Astrocyte (in vitro differentiated cells and primary cell): ENCODE measurements around the gene MT1M. TPM values are rescaled to one million over a fixed set of nuclear protein-coding genes. Genes with fewer than 3 reads are reported as not detected.
A peak's percentile ranks its signal among the peaks of the same experiment; 100 is the strongest.

Source experiments
- DNase-seq: peaks from one replicate; pipeline ENCODE4 v3.0.0-alpha.2; 2010; ENCODE audit warnings: low read depth
- FAIRE-seq: peaks from 2 replicates; lab custom pipeline; 2011; peaks lifted over from hg19 to GRCh38; lab: Jason Lieb, UNC
- H2AFZ ChIP-seq: 2 replicates; pipeline ENCODE4 v1.6.0; 2012; ENCODE audit warnings: low read depth, low read length, inconsistent platforms
- H3K27ac ChIP-seq: 2 replicates; pipeline ENCODE4 v1.5.1; 2011; ENCODE audit warnings: low read depth, low read length, inconsistent platforms
- H3K27me3 ChIP-seq: 2 replicates; pipeline ENCODE4 v1.6.0; 2011; ENCODE audit warnings: low read length, inconsistent platforms; ENCODE audit not compliant: insufficient read depth
- H3K36me3 ChIP-seq: 2 replicates; pipeline ENCODE4 v1.5.1; 2011; ENCODE audit warnings: low read length, inconsistent platforms; ENCODE audit not compliant: insufficient read depth
- H3K4me1 ChIP-seq: 2 replicates; pipeline ENCODE4 v1.5.1; 2011; ENCODE audit warnings: low read length, inconsistent platforms; ENCODE audit not compliant: insufficient read depth
- H3K4me2 ChIP-seq: 2 replicates; pipeline ENCODE4 v1.6.0; 2012; ENCODE audit warnings: low read length, inconsistent platforms
- H3K4me3 ChIP-seq: 2 replicates; pipeline ENCODE4 v1.5.1; 2011; ENCODE audit warnings: low read depth, mild to moderate bottlenecking, low read length, inconsistent platforms; ENCODE audit not compliant: insufficient read depth
- H3K79me2 ChIP-seq: 2 replicates; pipeline ENCODE4 v1.6.0; 2012; ENCODE audit warnings: mild to moderate bottlenecking, low read length, inconsistent platforms; ENCODE audit not compliant: insufficient read depth
- H3K9ac ChIP-seq: 2 replicates; pipeline ENCODE4 v1.6.0; 2012; ENCODE audit warnings: mild to moderate bottlenecking, low read length, inconsistent platforms
- H3K9me3 ChIP-seq: 2 replicates; pipeline ENCODE4 v1.5.1; 2012; ENCODE audit warnings: low read depth, mild to moderate bottlenecking, low read length, inconsistent platforms; ENCODE audit not compliant: insufficient read depth
- H4K20me1 ChIP-seq: 2 replicates; pipeline ENCODE4 v1.6.0; 2012; ENCODE audit warnings: low read length, inconsistent platforms; ENCODE audit not compliant: insufficient read depth
- H3K27ac Mint-ChIP-seq: one replicate; pipeline ENCODE4 v1.8.0; 2021; ENCODE audit warnings: mild to moderate bottlenecking, mixed read lengths; ENCODE audit not compliant: unreplicated experiment
- H3K27me3 Mint-ChIP-seq: one replicate; pipeline ENCODE4 v1.8.0; 2021; ENCODE audit warnings: low read depth, mixed read lengths; ENCODE audit not compliant: unreplicated experiment
- H3K36me3 Mint-ChIP-seq: one replicate; pipeline ENCODE4 v1.8.0; 2021; ENCODE audit warnings: low read depth, mixed read lengths; ENCODE audit not compliant: unreplicated experiment
- H3K4me1 Mint-ChIP-seq: one replicate; pipeline ENCODE4 v1.8.0; 2021; ENCODE audit warnings: low read depth, mixed read lengths; ENCODE audit not compliant: unreplicated experiment
- H3K4me3 Mint-ChIP-seq: one replicate; pipeline ENCODE4 v1.8.0; 2021; ENCODE audit warnings: mild to moderate bottlenecking, moderate library complexity, mixed read lengths; ENCODE audit not compliant: unreplicated experiment
- H3K9me3 Mint-ChIP-seq: one replicate; pipeline ENCODE4 v1.8.0; 2021; ENCODE audit warnings: mild to moderate bottlenecking, mixed read lengths; ENCODE audit not compliant: unreplicated experiment
- CTCF ChIP-seq: IDR thresholded peaks from 2 replicates; pipeline ENCODE4 v1.5.1; 2011; ENCODE audit warnings: low read depth, mild to moderate bottlenecking, inconsistent platforms, low read length, moderate library complexity; ENCODE audit not compliant: insufficient read depth
- EZH2 ChIP-seq: IDR thresholded peaks from 2 replicates; pipeline ENCODE4 v1.6.1; 2012; ENCODE audit warnings: mild to moderate bottlenecking, low read length, inconsistent platforms; ENCODE audit not compliant: insufficient read depth
- total RNA-seq: library from RNA; stranded (reverse); gene quantifications from 2 replicates; pipeline ENCODE4 v1.2.1, GENCODE V29; 2021

The MT1M gene
- total RNA-seq, 1 donor from 2014 or later, result not detected

GRCh38 chr16:56679818-56680217 is 47.4 kb downstream of the MT1M start:
- H3K4me1 ChIP-seq, result peaks cover 20% of the 10 kb centered on the region
- H3K27ac ChIP-seq, result no peak overlapping the region
- Mint-ChIP-seq H3K4me1 (peaks cover 3% of the 10 kb centered on the region), H3K27me3 (peaks cover 66% of the 10 kb centered on the region), H3K4me3 (no peak overlapping the region), H3K36me3 (no peaks in the 10 kb centered on the region), H3K9me3 (peaks cover 1% of the 10 kb centered on the region), H3K27ac (no peak overlapping the region)
- H3K79me2 ChIP-seq, result no peaks in the 10 kb centered on the region
- no peak overlapping the region for H3K4me2 ChIP-seq
- H3K4me3 ChIP-seq, result no peak overlapping the region
- DNase-seq, result no peak
- no peaks in the 10 kb centered on the region for H3K9me3 ChIP-seq
- H3K27me3 ChIP-seq, result peaks cover 21% of the 10 kb centered on the region
- no peaks in the 10 kb centered on the region for H3K36me3 ChIP-seq
- H4K20me1 ChIP-seq, result no peaks in the 10 kb centered on the region
- no peak overlapping the region for H3K9ac ChIP-seq
- no peak overlapping the region for H2AFZ ChIP-seq
- no peak for TF ChIP-seq CTCF
- no peak for TF ChIP-seq EZH2
- no peak for FAIRE-seq

DNA sequence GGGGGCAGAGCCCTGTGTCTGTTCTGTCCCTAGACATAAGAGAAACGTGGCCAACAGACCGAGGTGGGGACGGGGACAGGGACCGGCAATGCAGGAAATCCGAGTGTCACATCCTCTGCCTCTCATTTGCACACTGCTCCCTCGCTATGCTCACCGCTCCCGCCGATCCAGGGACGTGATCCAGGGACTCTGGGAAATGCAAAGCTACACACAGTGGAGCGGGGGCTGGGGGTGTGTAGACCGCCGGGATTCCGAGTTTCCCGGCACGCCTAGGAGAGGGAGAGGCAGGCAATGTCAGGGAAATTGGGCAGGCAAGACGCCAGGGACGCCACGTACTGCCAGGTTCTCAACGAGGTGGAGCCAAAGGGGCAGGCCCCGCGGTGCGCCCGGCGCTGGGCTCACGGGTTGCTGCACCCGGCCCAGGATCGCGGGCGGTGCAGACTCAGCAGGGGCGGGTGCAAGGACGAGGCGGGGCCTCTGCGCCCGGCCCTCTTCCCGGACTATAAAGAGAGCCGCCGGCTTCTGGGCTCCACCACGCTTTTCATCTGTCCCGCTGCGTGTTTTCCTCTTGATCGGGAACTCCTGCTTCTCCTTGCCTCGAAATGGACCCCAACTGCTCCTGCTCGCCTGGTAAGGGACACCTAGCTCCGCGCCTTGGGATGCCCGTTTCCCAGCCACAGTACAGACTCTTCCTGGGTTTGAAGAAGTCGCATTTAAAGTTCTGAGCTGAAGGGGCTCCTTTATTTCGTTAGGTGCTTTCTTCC is 49.7 kb downstream of the MT1M start, which contains the start of gene MT1X:
Gene MT1X, plus strand, starts transcription at position 532 of the 764 bp plus-strand sequence. Its CDS starts 71 bp downstream, at position 603.
- Histone ChIP-seq H3K27ac (peak within 1 kb of the TSS; percentile 40), H3K4me2 (peak within 1 kb of the TSS; percentile 95), H3K4me3 (peak within 1 kb of the TSS; percentile 80), H3K4me1 (peaks cover 14% of the 10 kb centered on the region), H3K27me3 (peaks cover 5% of the 10 kb centered on the region), H3K36me3 (no peaks in the 10 kb centered on the region), H4K20me1 (no peaks in the 10 kb centered on the region), H3K79me2 (no peaks in the 10 kb centered on the region), H3K9me3 (peaks cover 3% of the 10 kb centered on the region), H3K9ac (peak within 1 kb of the TSS; percentile 86), H2AFZ (peak within 1 kb of the TSS; percentile 94)
- H3K27ac Mint-ChIP-seq, result peak within 1 kb of the TSS; percentile 63
- peak; percentile 76 for DNase-seq
- H3K9me3 Mint-ChIP-seq, result peaks cover 10% of the 10 kb centered on the region
- peak within 1 kb of the TSS; percentile 86 for H3K4me3 Mint-ChIP-seq
- H3K27me3 Mint-ChIP-seq, result peaks cover 54% of the 10 kb centered on the region
- TF ChIP-seq CTCF (no peak), EZH2 (no peak)
- H3K4me1 Mint-ChIP-seq, result peaks cover 3% of the 10 kb centered on the region
- H3K36me3 Mint-ChIP-seq, result peaks cover 3% of the 10 kb centered on the region
- FAIRE-seq, result no peak
